ENCODE data around the gene TPST1.
"Not testable (repeated sequence)": the region's sequence is repeated elsewhere in the genome, so short reads cannot be mapped to it uniquely, and the experiment has no call there.

Gene TPST1

DNA sequence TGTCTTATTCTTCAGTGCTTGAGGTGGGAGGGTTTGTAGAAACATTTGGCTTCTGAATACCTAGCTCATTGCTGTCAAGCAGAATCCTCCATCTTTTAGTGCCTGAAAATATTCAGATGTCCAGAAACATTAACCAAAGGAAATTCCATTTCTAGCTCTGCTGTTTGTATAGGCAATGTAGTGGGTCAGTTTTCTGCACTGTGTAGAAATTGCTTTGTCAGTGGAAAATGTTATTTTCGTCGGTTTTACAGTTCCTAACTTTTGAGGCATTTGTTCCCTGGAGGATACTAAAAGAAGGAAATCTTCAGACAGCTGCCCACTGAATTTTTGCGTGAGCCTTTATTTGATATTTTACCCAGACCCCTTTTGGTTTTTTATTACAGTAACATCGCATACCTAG is 143.4 kb downstream of the TPST1 start:
- DNase-seq = no peak

GRCh38 chr7:66348959-66349358 is 143.8 kb downstream of the TPST1 start:
- no peak for DNase-seq

GRCh38 chr7:66352071-66352470 is 146.9 kb downstream of the TPST1 start:
- DNase-seq = no peak

GRCh38 chr7:66353547-66353946 is 148.4 kb downstream of the TPST1 start:
- no peak for DNase-seq

- DNase-seq = no peak
These were observed 150.6 kb downstream of the TPST1 start for GRCh38 chr7:66355756-66356155.

GRCh38 chr7:66356277-66356721 is 151.2 kb downstream of the TPST1 start:
- DNase-seq = no peak

DNA sequence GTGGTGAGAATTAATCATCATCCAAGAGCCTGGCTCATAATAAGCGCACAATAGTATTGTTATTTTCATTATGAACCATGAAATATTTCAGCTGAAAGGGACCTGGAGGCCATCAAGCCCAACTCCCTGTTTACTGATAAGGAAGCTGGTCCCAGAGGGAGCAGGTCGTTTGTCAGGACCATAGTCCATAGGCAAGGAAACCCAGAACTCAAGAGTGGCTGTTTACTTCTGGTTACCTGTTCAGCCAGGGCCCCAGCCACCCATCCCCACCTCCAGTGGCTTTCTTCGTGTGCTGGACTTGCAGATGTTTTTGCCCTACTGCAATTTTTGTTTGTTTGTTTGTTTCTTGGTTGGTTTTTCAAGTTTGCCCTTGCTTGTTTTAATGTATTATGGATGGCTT is 152.0 kb downstream of the TPST1 start:
- DNase-seq = no peak

DNA sequence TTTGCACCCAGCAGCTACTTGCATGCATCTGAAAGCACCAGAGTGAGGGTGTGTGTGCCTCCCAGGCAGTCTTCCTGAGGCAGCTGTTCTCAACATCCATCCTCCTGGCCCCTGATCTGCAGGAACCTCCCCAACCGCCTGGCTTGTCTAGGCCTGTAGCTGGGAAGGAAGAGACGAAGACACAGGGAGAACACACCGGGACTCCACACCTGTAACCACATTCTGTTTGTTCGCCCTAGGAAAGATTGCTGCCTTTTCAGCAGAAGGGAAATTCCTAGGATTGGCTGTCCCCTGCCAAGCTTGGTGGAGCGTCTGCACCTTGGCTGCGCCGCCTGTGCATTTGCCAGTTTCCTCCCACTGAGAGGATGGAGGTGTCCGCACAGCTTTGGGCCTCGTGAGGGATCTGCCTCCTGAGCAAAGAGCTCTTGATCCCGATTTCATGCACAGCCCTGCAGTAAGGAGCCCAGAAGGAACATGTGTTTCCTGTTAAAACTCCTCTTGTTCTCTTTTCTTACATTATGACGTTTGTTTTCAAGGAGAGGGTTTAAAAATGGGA is 154.6 kb downstream of the TPST1 start:
- DNase-seq = no peak

DNA sequence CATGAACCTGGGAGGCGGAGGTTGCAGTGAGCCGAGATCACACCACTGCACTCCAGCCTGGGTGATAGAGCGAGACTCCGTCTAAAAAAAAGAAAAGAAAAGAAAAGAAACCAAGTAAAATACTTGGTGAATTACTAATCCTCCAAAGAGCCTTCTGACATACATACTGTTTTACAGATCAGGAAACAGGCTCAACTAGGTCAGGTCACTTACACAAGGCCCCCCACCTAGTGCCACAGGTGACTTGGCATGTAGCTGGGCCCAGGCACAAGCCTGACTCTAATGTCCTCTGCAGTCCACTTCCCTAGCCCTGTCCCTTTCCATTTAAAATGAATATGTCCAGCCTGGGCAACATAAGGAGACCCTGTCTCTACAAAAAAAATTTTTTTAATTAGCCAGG is 157.0 kb downstream of the TPST1 start:
- DNase-seq = no peak

- no peak for DNase-seq
These were observed 158.5 kb downstream of the TPST1 start for GRCh38 chr7:66363635-66364034.

- DNase-seq = not testable (repeated sequence)
These were observed 159.9 kb downstream of the TPST1 start for GRCh38 chr7:66365031-66365430.

- no peak for DNase-seq
These were observed 166.1 kb downstream of the TPST1 start for GRCh38 chr7:66371096-66371824.

GRCh38 chr7:66374141-66374840 is 169.2 kb downstream of the TPST1 start:
- DNase-seq = not testable (repeated sequence)

GRCh38 chr7:66376264-66376945 is 171.3 kb downstream of the TPST1 start:
- DNase-seq = no peak

- no peak for DNase-seq
These were observed 171.9 kb downstream of the TPST1 start for GRCh38 chr7:66377045-66377444.

DNA sequence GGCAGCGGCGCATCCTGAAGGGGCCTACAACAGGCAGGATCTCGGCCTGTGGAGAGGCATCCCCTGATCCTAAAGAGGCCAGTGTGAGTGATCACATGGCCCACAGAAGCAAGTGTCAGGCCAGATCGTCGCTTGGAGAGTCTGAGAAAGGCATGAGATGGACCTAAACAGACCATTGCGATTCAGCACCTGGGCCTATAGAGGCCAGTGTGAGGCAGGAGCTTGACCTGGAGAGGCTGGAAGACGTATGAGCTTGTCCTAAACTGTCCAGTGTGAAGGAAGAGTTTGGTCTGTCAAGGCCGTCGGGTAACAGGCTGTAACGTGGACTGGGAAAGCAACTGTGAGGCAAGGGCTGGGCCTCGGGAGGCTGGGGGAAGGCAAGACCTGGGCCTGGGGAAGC is 172.6 kb downstream of the TPST1 start:
- DNase-seq = no peak

DNA sequence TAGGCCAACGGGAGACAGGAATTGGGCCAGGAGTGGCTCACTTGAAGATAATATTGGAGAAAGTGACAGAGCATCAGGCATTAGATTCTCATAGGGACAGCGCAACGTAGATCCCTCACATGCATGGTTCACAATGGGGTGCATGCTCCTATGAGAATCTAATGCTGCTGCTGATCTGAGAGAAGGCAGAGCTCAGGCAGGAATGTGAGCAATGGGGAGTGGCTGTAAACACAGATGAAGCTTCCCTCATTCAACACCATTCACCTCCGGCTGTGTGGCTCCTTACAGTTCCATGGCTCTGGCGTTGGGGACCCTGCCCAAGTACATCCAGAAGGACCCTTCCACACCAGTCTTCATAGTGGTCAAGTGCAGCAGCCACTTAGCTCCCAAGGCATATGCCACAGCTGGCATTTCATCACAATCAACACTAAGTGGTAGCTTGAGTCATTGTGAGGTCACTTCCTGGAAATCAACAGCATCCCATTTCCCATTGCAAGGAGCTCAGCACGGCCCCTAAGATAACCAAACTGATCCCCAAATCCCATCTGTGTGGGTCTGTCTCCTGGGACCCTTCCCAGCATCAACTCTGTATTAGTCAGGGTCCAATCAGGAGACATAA is 174.5 kb downstream of the TPST1 start:
- DNase-seq = no peak

GRCh38 chr7:66380272-66380888 is 175.2 kb downstream of the TPST1 start:
- DNase-seq = no peak

GRCh38 chr7:66382182-66382923 is 177.2 kb downstream of the TPST1 start:
- not testable (repeated sequence) for DNase-seq

- DNase-seq = not testable (repeated sequence)
These were observed 180.2 kb downstream of the TPST1 start for GRCh38 chr7:66385191-66385905.

DNA sequence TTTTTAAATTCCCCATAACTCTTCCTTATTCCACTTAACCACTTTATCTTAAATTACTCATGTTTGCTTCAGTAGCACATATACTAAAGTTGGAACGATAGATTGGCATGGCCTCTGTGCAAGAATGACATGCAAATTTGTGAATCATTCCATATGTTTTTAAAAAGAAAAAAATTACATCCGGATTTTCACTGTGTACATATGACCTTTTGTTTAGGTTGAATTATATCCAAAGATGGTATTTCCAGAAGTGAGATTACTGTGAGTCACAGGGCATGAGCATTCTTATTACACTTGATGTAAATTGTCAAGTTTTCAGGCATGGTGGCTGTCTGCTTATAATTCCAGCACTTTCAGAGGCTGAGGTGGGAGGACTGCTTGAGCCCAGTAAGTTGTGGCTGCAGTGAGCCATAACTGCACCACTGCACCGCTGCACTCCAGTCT is 190.0 kb downstream of the TPST1 start:
- DNase-seq = not testable (repeated sequence)
